ENCODE results near the gene STARD5. TPM values are rescaled to one million over a fixed set of nuclear protein-coding genes. Genes with fewer than 3 reads are reported as not detected.

Gene STARD5
- total RNA-seq, 1 experiment from 2014 or later: 1.0 TPM

- no TSS peak for BruUV-seq (replicated peaks)
These were observed 21.2 kb downstream of the STARD5 start for GRCh38 chr15:81302701-81303109.

GRCh38 chr15:81301815-81302399, 22.0 kb downstream of the STARD5 start:
- H3K27ac Mint-ChIP-seq (ENCODE audit: unreplicated experiment): no peak overlapping the region
- H3K36me3 ChIP-seq (ENCODE audit: control insufficient read depth, insufficient read depth, low read length): no peaks in the 10 kb centered on the region
- no peak overlapping the region for H3K4me3 Mint-ChIP-seq (ENCODE audit: unreplicated experiment)
- no peak overlapping the region for H3K4me3 ChIP-seq (ENCODE audit: low read depth, low read length)
- no peaks in the 10 kb centered on the region; the same call in none of the 2 replicates for H3K27me3 ChIP-seq (replicated peaks; ENCODE audit: control insufficient read depth, insufficient read depth, low read length)
- ChIA-PET CTCF (no interaction called here), POLR2A (no interaction called here)
- no peaks in the 10 kb centered on the region for H3K4me1 ChIP-seq
- no TSS peak for BruUV-seq (replicated peaks)
- no peaks in the 10 kb centered on the region for H3K9me3 Mint-ChIP-seq (ENCODE audit: unreplicated experiment)
- no peak for TF ChIP-seq CTCF (IDR thresholded peaks at IDR 0.05; ENCODE audit: insufficient read depth in 1 of 2, low read depth in 1 of 2, low read length in 1 of 2, severe bottlenecking in 1 of 2, unreplicated experiment in 1 of 2)
- H3K9me3 ChIP-seq: no peaks in the 10 kb centered on the region
- no peaks in the 10 kb centered on the region for H3K36me3 Mint-ChIP-seq (ENCODE audit: insufficient read depth, unreplicated experiment)
- DNase-seq: no peak
- H3K27me3 Mint-ChIP-seq (ENCODE audit: insufficient read depth, unreplicated experiment): peaks cover 6% of the 10 kb centered on the region
- intact Hi-C loops (cut with micrococcal nuclease; ENCODE audit: unreplicated experiment): no loop called here
- H3K4me1 Mint-ChIP-seq (ENCODE audit: low read depth, unreplicated experiment): no peaks in the 10 kb centered on the region

More at GRCh38 chr15:81302701-81303109, 21.2 kb downstream of the STARD5 start:
- H3K9me3 ChIP-seq: no peaks in the 10 kb centered on the region
- Mint-ChIP-seq H3K27me3 (ENCODE audit: insufficient read depth, unreplicated experiment) (peaks cover 4% of the 10 kb centered on the region), H3K4me3 (ENCODE audit: unreplicated experiment) (no peak overlapping the region), H3K36me3 (ENCODE audit: insufficient read depth, unreplicated experiment) (no peaks in the 10 kb centered on the region), H3K9me3 (ENCODE audit: unreplicated experiment) (no peaks in the 10 kb centered on the region), H3K27ac (ENCODE audit: unreplicated experiment) (no peak overlapping the region), H3K4me1 (ENCODE audit: low read depth, unreplicated experiment) (no peaks in the 10 kb centered on the region)
- H3K4me1 ChIP-seq: no peaks in the 10 kb centered on the region
- no peak for TF ChIP-seq CTCF (IDR thresholded peaks at IDR 0.05; ENCODE audit: insufficient read depth in 1 of 2, low read depth in 1 of 2, low read length in 1 of 2, severe bottlenecking in 1 of 2, unreplicated experiment in 1 of 2)
- H3K4me3 ChIP-seq (ENCODE audit: low read depth, low read length): no peak overlapping the region
- no peak for DNase-seq
- intact Hi-C loops (cut with micrococcal nuclease; ENCODE audit: unreplicated experiment): no loop called here
- H3K36me3 ChIP-seq (ENCODE audit: control insufficient read depth, insufficient read depth, low read length): no peaks in the 10 kb centered on the region
- CTCF ChIA-PET: no interaction called here
- no peaks in the 10 kb centered on the region; the same call in none of the 2 replicates for H3K27me3 ChIP-seq (replicated peaks; ENCODE audit: control insufficient read depth, insufficient read depth, low read length)
- POLR2A ChIA-PET: no interaction called here

DNA sequence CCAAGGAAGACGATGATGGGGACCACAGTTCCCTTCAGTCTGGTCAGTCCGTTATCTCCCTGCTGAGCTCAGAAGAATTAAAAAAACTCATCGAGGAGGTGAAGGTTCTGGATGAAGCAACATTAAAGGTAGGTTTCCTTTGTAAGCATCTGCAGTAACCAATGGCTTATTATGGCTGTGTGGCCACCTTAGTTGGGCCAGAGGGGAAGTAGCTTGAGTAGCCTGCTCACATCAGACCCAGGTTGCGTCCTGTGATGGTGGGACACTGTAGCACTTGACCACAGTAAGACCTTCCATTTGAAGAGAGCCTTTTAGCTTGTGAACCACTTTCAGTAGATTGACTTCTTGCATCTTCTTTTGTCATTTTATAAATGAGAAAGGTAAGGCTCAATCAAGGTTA, 22.6 kb downstream of the STARD5 start:
- Mint-ChIP-seq H3K4me3 (ENCODE audit: unreplicated experiment) (no peak overlapping the region), H3K9me3 (ENCODE audit: unreplicated experiment) (no peaks in the 10 kb centered on the region), H3K4me1 (ENCODE audit: low read depth, unreplicated experiment) (no peaks in the 10 kb centered on the region), H3K27ac (ENCODE audit: unreplicated experiment) (no peak overlapping the region), H3K36me3 (ENCODE audit: insufficient read depth, unreplicated experiment) (no peaks in the 10 kb centered on the region), H3K27me3 (ENCODE audit: insufficient read depth, unreplicated experiment) (peaks cover 9% of the 10 kb centered on the region)
- Histone ChIP-seq H3K9me3 (no peaks in the 10 kb centered on the region), H3K27me3 (replicated peaks; ENCODE audit: control insufficient read depth, insufficient read depth, low read length) (no peaks in the 10 kb centered on the region; the same call in none of the 2 replicates), H3K4me1 (no peaks in the 10 kb centered on the region), H3K36me3 (ENCODE audit: control insufficient read depth, insufficient read depth, low read length) (no peaks in the 10 kb centered on the region), H3K4me3 (ENCODE audit: low read depth, low read length) (no peak overlapping the region)
- no TSS peak for BruUV-seq (replicated peaks)
- intact Hi-C loops (cut with micrococcal nuclease; ENCODE audit: unreplicated experiment): no loop called here
- no peak for TF ChIP-seq CTCF (IDR thresholded peaks at IDR 0.05; ENCODE audit: insufficient read depth in 1 of 2, low read depth in 1 of 2, low read length in 1 of 2, severe bottlenecking in 1 of 2, unreplicated experiment in 1 of 2)
- DNase-seq: no peak
- ChIA-PET CTCF (no interaction called here), POLR2A (no interaction called here)

Data from Caco-2 (cell line).